GM21526 (cell line): ENCODE measurements around the gene GPRC5C.

ENCODE experiments used
- ATAC-seq: cut with Tn5 transposase; IDR thresholded peaks from one replicate; pipeline ENCODE4 v1.9.1; 2021; ENCODE audit warnings: moderate library complexity; ENCODE audit not compliant: unreplicated experiment, low FRiP score

Gene GPRC5C

DNA sequence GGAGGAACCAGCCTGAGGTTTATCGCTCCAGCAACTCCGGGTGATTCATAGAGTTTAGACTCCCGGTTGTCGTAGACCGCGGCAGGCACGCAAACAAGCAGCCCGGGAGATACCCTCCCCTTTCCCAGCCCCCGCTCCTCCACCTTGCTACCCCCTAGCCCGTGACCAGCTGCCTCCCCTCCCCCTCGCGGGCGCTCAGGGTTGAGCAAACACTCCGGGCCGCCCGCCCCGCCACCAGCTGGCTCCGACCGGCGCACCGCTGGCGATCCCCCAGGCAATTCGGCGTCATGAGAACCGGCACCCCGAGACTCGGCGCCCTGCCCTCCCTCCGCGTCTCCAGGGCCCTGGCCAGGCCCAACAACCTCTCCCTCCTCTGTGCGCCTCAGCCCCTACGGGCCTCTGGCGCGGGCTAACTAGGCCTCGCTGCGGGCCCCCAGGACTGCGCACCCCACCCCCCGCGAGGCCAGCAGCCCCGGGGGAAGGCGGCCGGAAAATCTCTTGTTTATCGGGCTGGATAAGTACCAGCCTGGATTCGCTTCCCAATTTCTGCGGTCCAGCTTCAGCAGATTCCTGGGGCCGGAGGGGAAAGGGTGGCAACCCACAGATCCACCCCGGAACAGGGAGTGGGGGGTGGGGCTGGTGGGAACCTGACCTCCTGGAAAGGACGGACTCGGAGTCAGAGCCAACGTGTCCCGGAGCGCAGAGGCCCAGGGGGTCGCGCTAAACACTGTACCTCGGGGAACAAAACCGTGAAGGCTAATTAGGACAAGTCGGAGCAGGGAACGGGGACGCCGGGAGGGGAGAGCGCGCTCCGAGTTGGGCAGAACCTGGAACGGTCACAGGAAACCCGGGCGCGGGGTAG, 951 bp upstream of the GPRC5C start:
- no peak for ATAC-seq

DNA sequence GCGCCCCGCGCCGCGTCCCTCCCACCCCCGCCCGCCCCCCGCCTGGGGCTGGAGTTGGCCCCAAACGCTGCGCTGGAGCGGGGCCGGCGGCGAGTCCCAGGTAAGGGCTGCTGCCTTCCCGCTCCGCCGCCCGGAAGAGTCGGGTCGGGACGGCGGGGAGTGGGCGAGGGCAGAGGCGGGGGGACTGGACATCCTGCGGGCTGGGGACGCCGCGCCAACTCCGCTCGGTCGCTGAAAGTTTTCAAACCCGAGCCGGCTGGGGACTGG, 469 bp downstream of the GPRC5C start:
- no peak for ATAC-seq

DNA sequence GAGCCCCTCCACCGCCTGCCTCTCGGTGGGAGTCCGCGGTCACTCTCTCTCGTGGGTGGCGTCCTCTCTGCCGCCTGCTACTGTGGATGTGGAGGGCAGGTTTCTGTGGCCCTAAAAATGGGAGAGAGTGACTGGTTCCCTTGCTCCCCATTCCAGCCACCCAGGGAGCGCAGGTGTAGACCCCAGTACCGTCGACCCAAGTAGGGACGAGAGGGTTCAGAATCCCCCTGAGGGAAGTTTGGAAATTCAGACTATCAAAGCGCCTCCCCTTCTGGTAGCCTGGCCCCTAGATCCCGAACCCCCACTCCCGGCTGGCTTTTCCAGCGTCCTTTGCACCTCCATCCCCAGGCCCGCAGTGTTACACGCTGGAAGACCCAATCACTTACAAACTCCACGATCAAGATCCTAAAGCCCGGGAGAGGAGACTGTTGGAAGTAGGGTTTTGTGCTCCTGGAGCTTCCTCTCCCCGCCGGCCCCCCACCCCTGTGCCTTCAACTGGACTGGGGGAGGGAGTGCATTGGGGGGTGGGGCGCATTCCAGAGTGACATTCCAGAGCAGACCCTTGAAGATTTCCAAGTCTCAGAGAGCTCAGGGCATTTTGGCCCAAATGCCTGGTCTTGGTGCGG, 991 bp downstream of the GPRC5C start:
- no peak for ATAC-seq

DNA sequence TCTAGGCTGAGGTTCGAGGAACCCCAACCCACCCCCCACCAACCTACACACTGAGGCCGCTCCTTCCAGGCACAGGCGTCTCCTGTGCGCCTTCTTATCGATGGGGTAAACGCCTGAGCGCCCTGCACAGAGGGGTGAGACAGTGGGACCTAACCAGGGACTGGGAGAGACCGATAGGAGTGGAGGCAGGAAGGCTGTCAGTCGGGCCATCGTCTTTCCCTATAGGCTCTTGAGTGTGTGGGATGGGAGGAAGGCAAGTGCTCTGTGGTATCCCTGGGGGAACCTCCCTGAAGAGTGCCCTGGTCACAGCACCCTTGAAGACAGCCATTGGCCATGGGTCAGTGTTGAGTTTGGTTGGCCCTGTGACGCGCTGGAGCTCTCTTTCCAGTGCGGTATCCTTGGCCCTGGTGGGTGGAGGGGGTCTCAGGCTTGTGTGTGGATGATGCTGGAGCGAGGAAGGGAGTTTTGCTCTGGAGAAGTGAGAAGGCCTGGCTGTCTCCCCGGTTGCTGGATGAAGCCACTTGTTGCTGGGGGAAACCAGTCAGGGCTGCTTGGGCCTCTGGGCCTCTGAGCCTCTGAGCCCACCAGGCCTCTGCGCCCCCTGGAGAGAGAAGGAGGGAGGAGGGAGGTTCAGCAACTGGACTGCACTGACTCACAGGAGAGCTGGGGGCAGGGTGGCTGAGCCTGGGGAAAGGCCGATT, 1.7 kb downstream of the GPRC5C start:
- no peak for ATAC-seq

DNA sequence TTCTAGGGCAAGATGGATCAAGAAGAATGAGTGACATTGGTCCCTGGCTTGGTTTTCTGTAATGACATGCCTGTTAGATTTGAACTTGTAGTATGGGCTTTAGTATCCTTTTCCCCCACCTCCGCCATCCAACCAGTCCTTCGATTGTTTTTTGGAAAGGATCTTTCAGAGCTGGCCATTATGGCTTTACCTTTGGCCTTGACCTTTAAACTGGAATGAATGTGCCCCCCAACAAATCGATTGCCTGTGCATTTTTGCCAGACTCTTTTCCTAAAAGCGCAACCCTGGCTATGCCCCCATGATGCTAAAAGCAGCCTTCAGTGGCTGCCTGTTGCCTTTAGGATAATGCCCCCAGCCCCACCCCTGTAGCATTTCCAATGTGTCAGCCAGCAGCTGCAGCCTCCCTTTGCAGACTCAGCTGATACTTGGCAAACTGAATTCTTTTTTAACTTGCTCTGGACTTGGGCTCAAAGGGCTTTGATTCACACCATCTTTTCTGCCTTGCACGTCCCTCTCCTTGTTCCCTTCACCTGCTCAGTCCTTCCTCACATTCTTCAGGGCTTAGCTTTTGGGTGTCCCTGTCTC, 4.0 kb downstream of the GPRC5C start:
- no peak for ATAC-seq

- ATAC-seq = no peak
These were observed 5.8 kb downstream of the GPRC5C start for GRCh38 chr17:74437702-74438101.

- ATAC-seq = no peak
These were observed 8.0 kb downstream of the GPRC5C start for GRCh38 chr17:74439691-74440567.

- ATAC-seq = no peak
These were observed 9.6 kb downstream of the GPRC5C start for GRCh38 chr17:74441537-74441936.

DNA sequence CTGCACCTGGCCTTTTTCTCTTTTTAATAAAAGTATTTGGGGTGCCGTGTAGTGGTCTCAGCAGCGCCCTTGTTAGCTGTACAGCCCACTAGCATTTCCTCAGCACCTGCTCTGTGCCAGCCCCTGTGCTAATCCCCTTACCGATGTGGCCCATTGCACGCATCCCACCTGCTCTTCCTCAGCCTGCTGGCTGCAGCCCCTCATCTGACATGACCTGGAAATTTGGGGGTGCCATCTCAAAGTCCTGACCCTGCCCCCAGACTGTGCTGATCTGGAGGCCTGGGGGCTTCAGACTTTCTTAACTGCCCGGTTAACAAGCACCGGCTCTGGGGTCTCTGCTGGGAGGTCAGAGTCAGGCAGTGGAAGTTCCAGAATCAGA, 10.4 kb downstream of the GPRC5C start:
- no peak for ATAC-seq

- no peak for ATAC-seq
These were observed 11.0 kb downstream of the GPRC5C start for GRCh38 chr17:74442670-74443515.

- no peak for ATAC-seq
These were observed 11.8 kb downstream of the GPRC5C start for GRCh38 chr17:74443516-74444296.

DNA sequence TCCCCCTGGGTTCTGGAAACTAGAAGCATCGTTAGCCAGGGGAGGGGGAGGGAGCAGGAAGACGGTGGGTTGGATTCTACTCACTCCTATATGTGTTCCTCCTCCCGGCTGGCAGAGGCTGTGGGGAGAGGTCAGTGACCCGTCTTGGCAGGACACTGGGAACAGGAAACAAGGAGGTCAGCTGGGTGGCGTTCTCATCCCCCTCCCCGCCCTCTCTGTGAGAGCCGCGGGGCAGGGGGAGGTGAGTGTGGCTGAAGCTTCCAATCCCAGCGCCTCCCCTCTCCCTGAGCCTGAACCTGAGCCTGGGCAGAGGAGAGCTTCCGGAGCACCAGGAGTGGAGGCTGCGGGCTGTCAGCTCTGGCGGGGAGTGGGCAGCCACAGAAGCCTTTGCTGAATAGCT, 12.5 kb downstream of the GPRC5C start:
- no peak for ATAC-seq

DNA sequence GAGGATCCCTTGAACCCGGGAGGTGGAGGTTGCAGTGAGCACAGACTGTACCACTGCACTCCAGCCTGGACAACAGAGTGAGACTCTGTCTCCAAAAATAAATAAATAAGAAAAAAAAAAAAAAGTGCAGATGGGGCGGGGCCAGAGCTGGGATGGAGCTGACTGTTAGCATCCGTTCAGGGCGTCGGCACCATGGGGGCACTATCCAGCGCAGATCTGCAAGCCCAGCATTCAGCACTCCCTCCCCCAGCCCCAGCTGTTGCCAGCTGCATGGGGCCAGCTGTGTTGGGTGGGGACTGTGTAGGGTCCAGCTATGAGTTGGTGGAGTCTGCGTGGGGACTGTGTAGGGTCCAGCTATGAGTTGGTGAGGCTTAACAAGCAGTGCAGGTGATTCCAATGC, 13.3 kb downstream of the GPRC5C start:
- no peak for ATAC-seq

GRCh38 chr17:74446551-74447500, 14.9 kb downstream of the GPRC5C start:
- no peak for ATAC-seq

- ATAC-seq = no peak
These were observed 15.8 kb downstream of the GPRC5C start for GRCh38 chr17:74447628-74448159.

GRCh38 chr17:74448756-74449155, 16.9 kb downstream of the GPRC5C start:
- ATAC-seq = no peak

GRCh38 chr17:74449306-74449705, 17.4 kb downstream of the GPRC5C start:
- ATAC-seq = no peak
